CD4-positive, alpha-beta T cell treated with Interleukin-1 beta for 1 hour (primary cell): ENCODE results near the gene TENT5A.
"Not testable (repeated sequence)": the region's sequence is repeated elsewhere in the genome, so short reads cannot be mapped to it uniquely, and the experiment has no call there.

ENCODE experiments used
- DNase-seq, 2 donors: peaks; one replicate each; pipeline ENCODE4 v3.0.0-alpha.2; 2020 to 2022

TENT5A gene

GRCh38 chr6:81749707-81750106, 2.8 kb downstream of the TENT5A start:
- no peak for DNase-seq

- DNase-seq, result no peak
Measured at GRCh38 chr6:81748994-81749393, 3.5 kb downstream of the TENT5A start.

GRCh38 chr6:81747327-81747726, 5.2 kb downstream of the TENT5A start:
- no peak for DNase-seq

- DNase-seq, result no peak
Measured at GRCh38 chr6:81744131-81744530, 8.3 kb downstream of the TENT5A start.

- no peak for DNase-seq
Measured at GRCh38 chr6:81743649-81744048, 8.8 kb downstream of the TENT5A start.

GRCh38 chr6:81741689-81742088, 10.8 kb downstream of the TENT5A start:
- no peak for DNase-seq

GRCh38 chr6:81740591-81740990, 11.9 kb downstream of the TENT5A start:
- DNase-seq, result not testable (repeated sequence)

GRCh38 chr6:81739230-81740195, 13.0 kb downstream of the TENT5A start:
- DNase-seq, result no peak

GRCh38 chr6:81736428-81736827, 16.1 kb downstream of the TENT5A start:
- no peak for DNase-seq

GRCh38 chr6:81735756-81736380, 16.6 kb downstream of the TENT5A start:
- DNase-seq, result no peak

GRCh38 chr6:81734500-81735150, 17.9 kb downstream of the TENT5A start:
- DNase-seq, result no peak

GRCh38 chr6:81734081-81734480, 18.4 kb downstream of the TENT5A start:
- no peak for DNase-seq

- DNase-seq, result no peak
Measured at GRCh38 chr6:81731814-81732213, 20.7 kb downstream of the TENT5A start.

GRCh38 chr6:81727876-81728517, 24.5 kb downstream of the TENT5A start:
- DNase-seq, result no peak

- no peak for DNase-seq
Measured at GRCh38 chr6:81725127-81725526, 27.4 kb downstream of the TENT5A start.

GRCh38 chr6:81722506-81723223, 29.8 kb downstream of the TENT5A start:
- DNase-seq, result no peak

- DNase-seq, result no peak
Measured at GRCh38 chr6:81720427-81720826, 32.1 kb downstream of the TENT5A start.

GRCh38 chr6:81718126-81718525, 34.4 kb downstream of the TENT5A start:
- no peak for DNase-seq

GRCh38 chr6:81714684-81715083, 37.8 kb downstream of the TENT5A start:
- DNase-seq, result no peak

- no peak for DNase-seq
Measured at GRCh38 chr6:81713205-81713604, 39.3 kb downstream of the TENT5A start.

- DNase-seq, result no peak
Measured at GRCh38 chr6:81708113-81708699, 44.3 kb downstream of the TENT5A start.

GRCh38 chr6:81704700-81705099, 47.8 kb downstream of the TENT5A start:
- no peak for DNase-seq
